Smooth muscle cell (in vitro differentiated cells): ENCODE results near the gene NFKB1. TPM values are rescaled to one million over a fixed set of nuclear protein-coding genes. Genes with fewer than 3 reads are reported as not detected.

Source experiments
- DNase-seq: peaks from one replicate; lab custom pipeline; 2025; ENCODE audit not compliant: unreplicated experiment; lab: John Stamatoyannopoulos, UW
- H2AFZ ChIP-seq: fragments of 200-600 bp; sonication (generic); 2 replicates; pipeline ENCODE4 v1.6.0; 2016; ENCODE audit warnings: antibody characterized with exemption, low read depth, mild to moderate bottlenecking
- H3F3A ChIP-seq: fragments of 200-600 bp; sonication (generic); 2 replicates; pipeline ENCODE4 v1.6.0; 2017; ENCODE audit warnings: antibody characterized with exemption, low read depth
- H3K27ac ChIP-seq: fragments of 200-600 bp; sonication (generic); 2 replicates; pipeline ENCODE4 v1.5.1; 2016; ENCODE audit warnings: low read depth, mild to moderate bottlenecking
- H3K27me3 ChIP-seq: fragments of 200-600 bp; sonication (generic); 2 replicates; pipeline ENCODE4 v1.6.1; 2016; ENCODE audit warnings: low read depth, mild to moderate bottlenecking
- H3K36me3 ChIP-seq: fragments of 200-600 bp; sonication (generic); 2 replicates; pipeline ENCODE4 v1.5.1; 2016; ENCODE audit warnings: low read depth
- H3K4me1 ChIP-seq: fragments of 200-600 bp; sonication (generic); 2 replicates; pipeline ENCODE4 v1.5.1; 2016; ENCODE audit warnings: low read depth
- H3K4me2 ChIP-seq: fragments of 200-600 bp; sonication (generic); 2 replicates; pipeline ENCODE4 v1.6.0; 2016; ENCODE audit warnings: mild to moderate bottlenecking
- H3K4me3 ChIP-seq: fragments of 200-600 bp; sonication (generic); 2 replicates; pipeline ENCODE4 v1.5.1; 2016; ENCODE audit warnings: mild to moderate bottlenecking
- H3K79me2 ChIP-seq: fragments of 200-600 bp; sonication (generic); 2 replicates; pipeline ENCODE4 v1.6.0; 2016; ENCODE audit warnings: low read depth, mild to moderate bottlenecking
- H3K9ac ChIP-seq: fragments of 200-600 bp; sonication (generic); 2 replicates; pipeline ENCODE4 v1.6.0; 2016; ENCODE audit warnings: low read depth
- H3K9me3 ChIP-seq: fragments of 200-600 bp; sonication (generic); replicated peaks from 2 replicates; pipeline ENCODE4 v1.5.1; 2016; ENCODE audit warnings: low read depth
- H4K20me1 ChIP-seq: fragments of 200-600 bp; sonication (generic); 2 replicates; pipeline ENCODE4 v1.6.0; 2016; ENCODE audit warnings: low read depth
- CTCF ChIP-seq: fragments of 200-600 bp; sonication (generic); IDR thresholded peaks from 2 replicates; pipeline ENCODE4 v1.5.1; 2017; ENCODE audit warnings: borderline replicate concordance, mild to moderate bottlenecking, antibody characterized with exemption; ENCODE audit not compliant: insufficient read depth, poor library complexity, severe bottlenecking
- WGBS: methylation state at CpG from one replicate; pipeline ENCODE4 v1.1.7; 2016; ENCODE audit warnings: low lambda C conversion rate; 5-methylcytosine and 5-hydroxymethylcytosine counted together
- polyA plus RNA-seq: library from polyadenylated mRNA; unstranded; fragments of >200 nt; fragmentation: Nextera tagmentation; extraction: Ambion mirVana; gene quantifications from 2 replicates; pipeline ENCODE4 v1.2.1, GENCODE V29; 2016
- total RNA-seq: library from RNA; depleted of rRNA; stranded (reverse); fragments of >200 nt; gene quantifications from 2 replicates; pipeline ENCODE4 v1.2.3, GENCODE V29; 2014

Gene NFKB1
- total and polyA plus RNA-seq, 2 experiments from 2014 or later, result 15.6 to 16.1 TPM

GRCh38 chr4:102612210-102612609, 111.1 kb downstream of the NFKB1 start:
- no peaks in the 10 kb centered on the region for H3K27me3 ChIP-seq
- WGBS, result 95% methylated on average over 2 of the region's 2 CpGs
- no peaks in the 10 kb centered on the region for H3K9me3 ChIP-seq
- H4K20me1 ChIP-seq, result no peaks in the 10 kb centered on the region
- H3K9ac ChIP-seq, result no peak overlapping the region
- H2AFZ ChIP-seq, result no peak overlapping the region
- H3K4me3 ChIP-seq, result no peak overlapping the region
- no peak for TF ChIP-seq CTCF
- peaks cover 30% of the 10 kb centered on the region for H3K36me3 ChIP-seq
- no peak for DNase-seq
- H3K4me2 ChIP-seq, result no peak overlapping the region
- no peaks in the 10 kb centered on the region for H3K4me1 ChIP-seq
- H3K79me2 ChIP-seq, result no peaks in the 10 kb centered on the region
- H3K27ac ChIP-seq, result no peak overlapping the region
- H3F3A ChIP-seq, result no peaks in the 10 kb centered on the region

GRCh38 chr4:102612824-102613366, 111.7 kb downstream of the NFKB1 start:
- H3F3A ChIP-seq, result no peaks in the 10 kb centered on the region

GRCh38 chr4:102614801-102615200, 113.6 kb downstream of the NFKB1 start:
- no peak overlapping the region for H3K27ac ChIP-seq

More at GRCh38 chr4:102612824-102613366, 111.7 kb downstream of the NFKB1 start:
- H3K79me2 ChIP-seq, result no peaks in the 10 kb centered on the region
- no peak overlapping the region for H3K4me2 ChIP-seq
- H3K9me3 ChIP-seq, result no peaks in the 10 kb centered on the region
- H3K36me3 ChIP-seq, result peaks cover 30% of the 10 kb centered on the region
- no peaks in the 10 kb centered on the region for H3K4me1 ChIP-seq
- H4K20me1 ChIP-seq, result no peaks in the 10 kb centered on the region
- peak overlapping the region; percentile 40 for H3K27ac ChIP-seq
- no peak for TF ChIP-seq CTCF
- 88% methylated on average over 11 of the region's 11 CpGs for WGBS
- no peak overlapping the region for H3K4me3 ChIP-seq
- no peaks in the 10 kb centered on the region for H3K27me3 ChIP-seq
- H3K9ac ChIP-seq, result no peak overlapping the region
- DNase-seq, result no peak
- no peak overlapping the region for H2AFZ ChIP-seq

More at GRCh38 chr4:102614801-102615200, 113.6 kb downstream of the NFKB1 start:
- no peak overlapping the region for H3K9ac ChIP-seq
- no peaks in the 10 kb centered on the region for H3K79me2 ChIP-seq
- H2AFZ ChIP-seq, result no peak overlapping the region
- WGBS, result 79% methylated on average over 9 of the region's 9 CpGs
- DNase-seq, result no peak
- H3K27me3 ChIP-seq, result no peaks in the 10 kb centered on the region
- H3K9me3 ChIP-seq, result no peaks in the 10 kb centered on the region
- H3K4me1 ChIP-seq, result no peaks in the 10 kb centered on the region
- no peak for TF ChIP-seq CTCF
- H4K20me1 ChIP-seq, result no peaks in the 10 kb centered on the region
- H3F3A ChIP-seq, result peaks cover 11% of the 10 kb centered on the region
- no peak overlapping the region for H3K4me2 ChIP-seq
- peaks cover 30% of the 10 kb centered on the region for H3K36me3 ChIP-seq
- H3K4me3 ChIP-seq, result no peak overlapping the region
